HepG2 (cell line): Measurements from ENCODE around the gene THRB. TPM values are rescaled to one million over a fixed set of nuclear protein-coding genes. Genes with fewer than 3 reads are reported as not detected.

Experiments used
- ZNF816 ChIP-seq: sonication (generic); formaldehyde crosslinking; IDR thresholded peaks from 2 replicates; pipeline ENCODE4 v1.8.0; 2022; ENCODE audit warnings: missing genetic modification reagents, mild to moderate bottlenecking, borderline replicate concordance
- polyA plus RNA-seq, 8 experiments: library from polyadenylated mRNA; depleted of rRNA in 3 of 8; stranded (reverse) in 7 of 8; unstranded in 1 of 8; fragments of >200 nt; fragmentation: Illumina TruSeq in 4 of 8; extraction: Trizol in 4 of 8; gene quantifications; 2 replicates each; pipeline versions ENCODE4 v1.2.1 to v1.2.3, GENCODE V29; 2011 to 2016; ENCODE audit warnings: low read depth in 4 of 8, missing spikeins in 1 of 8, mixed read lengths in 1 of 8; ENCODE audit not compliant: insufficient read depth in 1 of 8
- total RNA-seq, 5 experiments: library from RNA; depleted of rRNA; stranded (reverse); fragments of >200 nt; fragmentation: Illumina TruSeq; extraction: Trizol; gene quantifications; 2 replicates each; pipeline ENCODE4 v1.2.3, GENCODE V29; 2016; ENCODE audit warnings: low read depth in 1 of 5
- TF ChIP-seq, protein P1 (sequence below): sonication (generic); formaldehyde crosslinking; IDR thresholded peaks from 2 replicates; pipeline ENCODE4 v1.8.0; 2022; ENCODE audit warnings: missing genetic modification reagents, mild to moderate bottlenecking, moderate library complexity, borderline replicate concordance
- TF ChIP-seq, protein P2 (sequence below): sonication (generic); formaldehyde crosslinking; IDR thresholded peaks from 2 replicates; pipeline ENCODE4 v1.5.0; 2020; ENCODE audit warnings: mild to moderate bottlenecking, missing genetic modification reagents
- TF ChIP-seq, protein P3 (sequence below): sonication (generic); formaldehyde crosslinking; IDR thresholded peaks from 2 replicates; pipeline ENCODE4 v1.8.0; 2022; ENCODE audit warnings: mild to moderate bottlenecking, missing genetic modification reagents, moderate library complexity
- TF ChIP-seq, protein P4 (sequence below): sonication (generic); formaldehyde crosslinking; IDR thresholded peaks from 2 replicates; pipeline ENCODE4 v1.4.0; 2020; ENCODE audit warnings: mild to moderate bottlenecking, missing genetic modification reagents

The THRB gene
- total and polyA plus RNA-seq, 2 of the 13 experiments (the other 11 are each of a cell fraction or from before 2014, with no cell fraction given), result 4.7 to 22.7 TPM

DNA sequence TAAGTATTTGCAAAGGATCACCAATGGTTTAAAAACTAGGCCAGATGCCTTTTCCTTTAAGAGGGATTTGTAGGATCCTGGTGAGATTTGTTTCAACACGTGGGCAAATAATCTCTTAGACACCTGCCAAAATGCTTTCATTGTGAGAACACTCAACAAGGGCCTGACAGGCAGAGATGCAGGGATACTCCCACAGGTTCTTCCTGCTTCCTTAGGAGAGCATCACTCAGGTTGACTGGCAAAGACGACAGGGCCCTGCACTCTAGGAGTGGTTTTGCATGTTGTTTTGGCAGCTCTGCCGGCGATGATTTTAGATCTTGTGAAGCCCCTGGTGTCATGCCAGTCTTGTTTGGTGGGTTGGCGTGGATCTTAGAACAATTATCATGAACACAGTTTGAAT is 365.1 kb downstream of the THRB start (continued):
- TF ChIP-seq, protein P1, sequence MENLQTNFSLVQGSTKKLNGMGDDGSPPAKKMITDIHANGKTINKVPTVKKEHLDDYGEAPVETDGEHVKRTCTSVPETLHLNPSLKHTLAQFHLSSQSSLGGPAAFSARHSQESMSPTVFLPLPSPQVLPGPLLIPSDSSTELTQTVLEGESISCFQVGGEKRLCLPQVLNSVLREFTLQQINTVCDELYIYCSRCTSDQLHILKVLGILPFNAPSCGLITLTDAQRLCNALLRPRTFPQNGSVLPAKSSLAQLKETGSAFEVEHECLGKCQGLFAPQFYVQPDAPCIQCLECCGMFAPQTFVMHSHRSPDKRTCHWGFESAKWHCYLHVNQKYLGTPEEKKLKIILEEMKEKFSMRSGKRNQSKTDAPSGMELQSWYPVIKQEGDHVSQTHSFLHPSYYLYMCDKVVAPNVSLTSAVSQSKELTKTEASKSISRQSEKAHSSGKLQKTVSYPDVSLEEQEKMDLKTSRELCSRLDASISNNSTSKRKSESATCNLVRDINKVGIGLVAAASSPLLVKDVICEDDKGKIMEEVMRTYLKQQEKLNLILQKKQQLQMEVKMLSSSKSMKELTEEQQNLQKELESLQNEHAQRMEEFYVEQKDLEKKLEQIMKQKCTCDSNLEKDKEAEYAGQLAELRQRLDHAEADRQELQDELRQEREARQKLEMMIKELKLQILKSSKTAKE (CRISPR knock-in tag), result no peak
- TF ChIP-seq, protein P2, sequence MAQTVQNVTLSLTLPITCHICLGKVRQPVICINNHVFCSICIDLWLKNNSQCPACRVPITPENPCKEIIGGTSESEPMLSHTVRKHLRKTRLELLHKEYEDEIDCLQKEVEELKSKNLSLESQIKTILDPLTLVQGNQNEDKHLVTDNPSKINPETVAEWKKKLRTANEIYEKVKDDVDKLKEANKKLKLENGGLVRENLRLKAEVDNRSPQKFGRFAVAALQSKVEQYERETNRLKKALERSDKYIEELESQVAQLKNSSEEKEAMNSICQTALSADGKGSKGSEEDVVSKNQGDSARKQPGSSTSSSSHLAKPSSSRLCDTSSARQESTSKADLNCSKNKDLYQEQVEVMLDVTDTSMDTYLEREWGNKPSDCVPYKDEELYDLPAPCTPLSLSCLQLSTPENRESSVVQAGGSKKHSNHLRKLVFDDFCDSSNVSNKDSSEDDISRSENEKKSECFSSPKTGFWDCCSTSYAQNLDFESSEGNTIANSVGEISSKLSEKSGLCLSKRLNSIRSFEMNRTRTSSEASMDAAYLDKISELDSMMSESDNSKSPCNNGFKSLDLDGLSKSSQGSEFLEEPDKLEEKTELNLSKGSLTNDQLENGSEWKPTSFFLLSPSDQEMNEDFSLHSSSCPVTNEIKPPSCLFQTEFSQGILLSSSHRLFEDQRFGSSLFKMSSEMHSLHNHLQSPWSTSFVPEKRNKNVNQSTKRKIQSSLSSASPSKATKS (CRISPR knock-in tag), result no peak
- TF ChIP-seq ZNF816, result no peak
- TF ChIP-seq, protein P3, sequence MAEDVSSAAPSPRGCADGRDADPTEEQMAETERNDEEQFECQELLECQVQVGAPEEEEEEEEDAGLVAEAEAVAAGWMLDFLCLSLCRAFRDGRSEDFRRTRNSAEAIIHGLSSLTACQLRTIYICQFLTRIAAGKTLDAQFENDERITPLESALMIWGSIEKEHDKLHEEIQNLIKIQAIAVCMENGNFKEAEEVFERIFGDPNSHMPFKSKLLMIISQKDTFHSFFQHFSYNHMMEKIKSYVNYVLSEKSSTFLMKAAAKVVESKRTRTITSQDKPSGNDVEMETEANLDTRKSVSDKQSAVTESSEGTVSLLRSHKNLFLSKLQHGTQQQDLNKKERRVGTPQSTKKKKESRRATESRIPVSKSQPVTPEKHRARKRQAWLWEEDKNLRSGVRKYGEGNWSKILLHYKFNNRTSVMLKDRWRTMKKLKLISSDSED, result no peak
- TF ChIP-seq, protein P4, sequence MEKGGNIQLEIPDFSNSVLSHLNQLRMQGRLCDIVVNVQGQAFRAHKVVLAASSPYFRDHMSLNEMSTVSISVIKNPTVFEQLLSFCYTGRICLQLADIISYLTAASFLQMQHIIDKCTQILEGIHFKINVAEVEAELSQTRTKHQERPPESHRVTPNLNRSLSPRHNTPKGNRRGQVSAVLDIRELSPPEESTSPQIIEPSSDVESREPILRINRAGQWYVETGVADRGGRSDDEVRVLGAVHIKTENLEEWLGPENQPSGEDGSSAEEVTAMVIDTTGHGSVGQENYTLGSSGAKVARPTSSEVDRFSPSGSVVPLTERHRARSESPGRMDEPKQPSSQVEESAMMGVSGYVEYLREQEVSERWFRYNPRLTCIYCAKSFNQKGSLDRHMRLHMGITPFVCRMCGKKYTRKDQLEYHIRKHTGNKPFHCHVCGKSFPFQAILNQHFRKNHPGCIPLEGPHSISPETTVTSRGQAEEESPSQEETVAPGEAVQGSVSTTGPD (CRISPR knock-in tag), result no peak
